Measurements from ENCODE around the gene FZR1. TPM values are rescaled to one million over a fixed set of nuclear protein-coding genes. Genes with fewer than 3 reads are reported as not detected.

The FZR1 gene
- total and polyA plus RNA-seq, 2 of the 8 experiments (the other 6 are each of a cell fraction or from before 2014, with no cell fraction given), result 21.6 to 35.5 TPM

- no peak overlapping the region for H2AFZ ChIP-seq (ENCODE audit: low read length)
- H3K23me2 ChIP-seq (ENCODE audit: low read depth, low read length), result peaks cover 5% of the 10 kb centered on the region; the same call in 1 of the 2 replicates
- H3K56ac ChIP-seq (replicated peaks; ENCODE audit: insufficient read length, low read depth, low read length), result no peak overlapping the region
- H2BK120ac ChIP-seq (replicated peaks; ENCODE audit: low read depth, low read length), result no peak overlapping the region
- no peak overlapping the region for H4K8ac ChIP-seq (ENCODE audit: extremely low read depth, insufficient read depth, low read length)
- no peak overlapping the region for H4K91ac ChIP-seq (replicated peaks; ENCODE audit: insufficient read length, low read length)
- no peak overlapping the region for H3K27ac ChIP-seq (ENCODE audit: low read depth, low read length)
- no peaks in the 10 kb centered on the region for H4K20me1 ChIP-seq (replicated peaks in 1 of 2; ENCODE audit: control insufficient read depth in 1 of 2, insufficient read depth in 2 of 2, low read length in 2 of 2)
- no peak overlapping the region for H3K4me3 ChIP-seq (ENCODE audit: extremely low read depth in 1 of 4, insufficient read depth in 2 of 4, low read depth in 3 of 4, low read length in 4 of 4)
- no peaks in the 10 kb centered on the region; a peak in 1 of 8 replicates for H3K36me3 ChIP-seq (ENCODE audit: control insufficient read depth in 2 of 4, insufficient read depth in 4 of 4, low read length in 3 of 4)
- no peak for DNase-seq (ENCODE audit: low read depth in 1 of 2, low spot score in 2 of 2)
- WGBS, 2 experiments (ENCODE audit: extremely low coverage in 1 of 2, insufficient coverage in 1 of 2, insufficient read length in 1 of 2, insufficient replicate concordance in 2 of 2, low coverage in 1 of 2, low lambda C conversion rate in 2 of 2, missing lambda C conversion rate in 1 of 2), result 80% methylated on average over 1 of the region's 3 CpGs; no CpG with 5 or more reads in 1 of the 2 experiments
- no peak overlapping the region for H2BK20ac ChIP-seq (ENCODE audit: low read length)
- peaks cover 10 to 42% (median 31%) of the 10 kb centered on the region in 4 experiments for H3K27me3 ChIP-seq (replicated peaks in 1 of 4; ENCODE audit: control insufficient read depth in 3 of 4, extremely low read depth in 1 of 4, insufficient read depth in 3 of 4, low read length in 3 of 4)
- H2BK12ac ChIP-seq (ENCODE audit: low read depth, low read length), result no peak overlapping the region
- no peak overlapping the region for H3K9ac ChIP-seq (replicated peaks in 1 of 4; ENCODE audit: extremely low read depth in 1 of 4, low read depth in 3 of 4, low read length in 3 of 4)
- no peak for FAIRE-seq
- H3K79me2 ChIP-seq (ENCODE audit: control insufficient read depth in 1 of 2, insufficient read depth in 2 of 2, low read length in 2 of 2), result no peaks in the 10 kb centered on the region
- H3K4ac ChIP-seq (replicated peaks; ENCODE audit: insufficient read length, low read depth, low read length), result no peak overlapping the region
- H3K9me3 ChIP-seq (ENCODE audit: insufficient read depth in 2 of 2, low read depth in 1 of 2, low read length in 1 of 2), result peaks cover 6 to 10% of the 10 kb centered on the region in 2 experiments; a peak in 3 of 4 replicates
- no peak overlapping the region for H4K5ac ChIP-seq (ENCODE audit: insufficient read length, low read depth, low read length)
- H3K23ac ChIP-seq (ENCODE audit: insufficient read length), result no peak overlapping the region
- POLR2A ChIA-PET (ENCODE audit: partially characterized antibody), result no interaction called here
- H2AK5ac ChIP-seq (ENCODE audit: low read depth, low read length), result no peak overlapping the region
- no peak overlapping the region for H3K14ac ChIP-seq (ENCODE audit: insufficient read length)
- no peak overlapping the region for H3K4me2 ChIP-seq (ENCODE audit: insufficient read depth in 1 of 2, low read depth in 2 of 2, low read length in 2 of 2)
- no peak overlapping the region for H2BK5ac ChIP-seq (ENCODE audit: low read depth, low read length)
- CTCF ChIA-PET (ENCODE audit: partially characterized antibody), result interaction anchor here (3.5 to 6.8 kb wide), 5 partner anchors 15 to 141 kb away, joined by 17 to 97 read pairs (median 27); partner anchors contain the start of genes SMIM24 and SMIM44
- H3K18ac ChIP-seq (ENCODE audit: extremely low read depth, low read length), result no peak overlapping the region
- H3K79me1 ChIP-seq (ENCODE audit: low read depth, low read length), result no peaks in the 10 kb centered on the region
- no peak overlapping the region for H2BK15ac ChIP-seq (ENCODE audit: low read length)
- peaks cover 0 to 3% (median 1%) of the 10 kb centered on the region in 4 experiments; a peak in 4 of 7 replicates for H3K4me1 ChIP-seq (replicated peaks in 1 of 4; ENCODE audit: control insufficient read depth in 3 of 4, insufficient read depth in 4 of 4, low read length in 3 of 4)
- TF ChIP-seq USF2 (IDR thresholded peaks at IDR 0.05; ENCODE audit: low read length) (no peak), KDM4A (IDR thresholded peaks at IDR 0.05; ENCODE audit: low read depth, low read length, severe bottlenecking) (no peak), RAD21 (IDR thresholded peaks at IDR 0.05 in 1 of 2, conservative IDR thresholded peaks at IDR 0.05 in 1 of 2; ENCODE audit: low read depth in 2 of 2, low read length in 2 of 2) (no peak), RXRA (IDR thresholded peaks at IDR 0.05; ENCODE audit: insufficient read depth, low read depth, low read length) (no peak), SIRT6 (IDR thresholded peaks at IDR 0.05; ENCODE audit: low read length) (no peak), ASH2L (IDR thresholded peaks at IDR 0.05; ENCODE audit: low read length) (no peak), MAFK (IDR thresholded peaks at IDR 0.05; ENCODE audit: low read depth, low read length) (no peak), KDM1A (IDR thresholded peaks at IDR 0.05; ENCODE audit: borderline replicate concordance, low read length) (no peak), RNF2 (IDR thresholded peaks at IDR 0.05; ENCODE audit: borderline replicate concordance, low read depth, low read length, missing control alignments, poor library complexity, severe bottlenecking) (no peak), BCL11A (IDR thresholded peaks at IDR 0.05; ENCODE audit: low read depth in 2 of 2, low read length in 2 of 2) (no peak), SP1 (IDR thresholded peaks at IDR 0.05; ENCODE audit: low read depth, low read length) (no peak), BRCA1 (IDR thresholded peaks at IDR 0.05; ENCODE audit: low read depth, low read length) (no peak)
These were observed 37.9 kb upstream of the FZR1 start for GRCh38 chr19:3468211-3468610.
